SK-N-SH (cell line): ENCODE data around the gene DYRK3. TPM values are rescaled to one million over a fixed set of nuclear protein-coding genes. Genes with fewer than 3 reads are reported as not detected.

Experiments
- CTCF ChIA-PET: fragments of 300-600, 350-600 bp; formaldehyde crosslinking; extraction: SDS; loops from one replicate; lab custom pipeline; 2021; lab: Yijun Ruan, JAX
- POLR2A ChIA-PET: fragments of 350-600 bp; sonication (Branson Sonifier 250); formaldehyde crosslinking; extraction: SDS; loops from one replicate; lab custom pipeline; 2020; ENCODE audit warnings: antibody characterized with exemption, inconsistent platforms; lab: Yijun Ruan, JAX
- DNase-seq: peaks from one replicate; pipeline ENCODE4 v3.0.0; 2012
- H2AFZ ChIP-seq: fragments of 200-600 bp; sonication (generic); 2 replicates; pipeline ENCODE4 v1.8.1; 2016; ENCODE audit warnings: antibody characterized with exemption, mild to moderate bottlenecking, low read depth
- H3F3A ChIP-seq: fragments of 200-600 bp; sonication (generic); replicated peaks from 2 replicates; pipeline ENCODE3; 2016; ENCODE audit warnings: antibody characterized with exemption, mild to moderate bottlenecking; ENCODE audit not compliant: insufficient read depth
- H3K27ac ChIP-seq, 2 experiments: fragments of 200-500 bp in 1 of 2; fragments of 200-600 bp in 1 of 2; sonication (Bioruptor generic) in 1 of 2; sonication (generic), shearing (Covaris generic) in 1 of 2; 2 replicates each; pipeline versions ENCODE4 v1.5.1 to v1.6.1; 2014 to 2016; ENCODE audit warnings: low read depth in 2 of 2, inconsistent platforms in 1 of 2, low read length in 1 of 2, mild to moderate bottlenecking in 1 of 2, mixed read lengths in 1 of 2
- H3K27me3 ChIP-seq: fragments of 200-600 bp; sonication (generic), shearing (Covaris generic); 2 replicates; pipeline ENCODE4 v1.6.1; 2016; ENCODE audit warnings: mixed run types; ENCODE audit not compliant: insufficient read depth
- H3K36me3 ChIP-seq, 2 experiments: fragments of 200-500 bp in 1 of 2; fragments of 200-600 bp in 1 of 2; sonication (Bioruptor generic) in 1 of 2; sonication (generic) in 1 of 2; replicated peaks in 1 of 2; 2 replicates each; pipeline versions ENCODE3 to v1.5.1; 2014 to 2016; ENCODE audit warnings: low read length in 1 of 2, mild to moderate bottlenecking in 1 of 2; ENCODE audit not compliant: insufficient read depth in 2 of 2, control insufficient read depth in 1 of 2
- H3K4me1 ChIP-seq, 2 experiments: fragments of 200-500 bp in 1 of 2; fragments of 200-600 bp in 1 of 2; sonication (Bioruptor generic) in 1 of 2; sonication (generic), shearing (Covaris generic) in 1 of 2; 2 replicates each; pipeline versions ENCODE4 v1.5.1 to v1.6.1; 2014 to 2016; ENCODE audit warnings: low read depth in 1 of 2, low read length in 1 of 2, mixed run types in 1 of 2; ENCODE audit not compliant: insufficient read depth in 2 of 2, control insufficient read depth in 1 of 2
- H3K4me2 ChIP-seq: fragments of 200-600 bp; sonication (generic), shearing (Covaris generic); 2 replicates; pipeline ENCODE4 v1.6.1; 2017; ENCODE audit warnings: mixed run types
- H3K4me3 ChIP-seq, 2 experiments: fragments of 200-500 bp in 1 of 2; fragments of 200-600 bp in 1 of 2; sonication (Bioruptor generic) in 1 of 2; sonication (generic), shearing (Covaris generic) in 1 of 2; 2 replicates each; pipeline versions ENCODE4 v1.5.1 to v1.8.1; 2014 to 2016; ENCODE audit warnings: low read depth in 2 of 2, inconsistent platforms in 1 of 2, low read length in 1 of 2, mild to moderate bottlenecking in 1 of 2, mixed read lengths in 1 of 2, moderate library complexity in 1 of 2
- H3K79me2 ChIP-seq: fragments of 200-600 bp; sonication (generic); 2 replicates; pipeline ENCODE4 v1.8.1; 2017; ENCODE audit warnings: mild to moderate bottlenecking; ENCODE audit not compliant: insufficient read depth
- H3K9ac ChIP-seq: fragments of 200-600 bp; sonication (generic); 2 replicates; pipeline ENCODE4 v1.6.1; 2017; ENCODE audit warnings: mixed run types
- H3K9me2 ChIP-seq: fragments of 200-600 bp; sonication (generic); 2 replicates; pipeline ENCODE4 v1.6.1; 2017; ENCODE audit warnings: mixed run types
- H3K9me3 ChIP-seq: fragments of 200-600 bp; sonication (generic); 2 replicates; pipeline ENCODE4 v1.6.1; 2017; ENCODE audit warnings: mixed run types, mild to moderate bottlenecking, moderate library complexity
- H4K20me1 ChIP-seq: fragments of 200-600 bp; sonication (generic); 2 replicates; pipeline ENCODE4 v1.6.1; 2017; ENCODE audit warnings: mild to moderate bottlenecking, mixed run types; ENCODE audit not compliant: insufficient read depth
- GABPA ChIP-seq: IDR thresholded peaks from 2 replicates; pipeline ENCODE4 v1.4.0; 2012; ENCODE audit warnings: low read depth, mild to moderate bottlenecking
- JUND ChIP-seq: IDR thresholded peaks from 2 replicates; pipeline ENCODE4 v1.4.0; 2012
- MEF2A ChIP-seq: IDR thresholded peaks from 2 replicates; pipeline ENCODE4 v1.4.0; 2012; ENCODE audit warnings: low read depth, borderline replicate concordance
- NFIC ChIP-seq: IDR thresholded peaks from 2 replicates; pipeline ENCODE4 v1.4.0; 2012; ENCODE audit warnings: borderline replicate concordance
- POLR2AphosphoS5 ChIP-seq: IDR thresholded peaks from 2 replicates; pipeline ENCODE4 v1.6.1; 2012; ENCODE audit warnings: low read depth, low read length
- RAD21 ChIP-seq: IDR thresholded peaks from 2 replicates; pipeline ENCODE4 v1.6.1; 2012; ENCODE audit warnings: mild to moderate bottlenecking, low read length
- RFX5 ChIP-seq: IDR thresholded peaks from 2 replicates; pipeline ENCODE4 v1.6.1; 2012; ENCODE audit warnings: mild to moderate bottlenecking, improper control_type of control experiment, low read length
- RXRA ChIP-seq: IDR thresholded peaks from 2 replicates; pipeline ENCODE4 v1.4.0; 2012; ENCODE audit warnings: low read depth, mild to moderate bottlenecking, borderline replicate concordance
- SIN3A ChIP-seq: IDR thresholded peaks from 2 replicates; pipeline ENCODE4 v1.6.1; 2012; ENCODE audit warnings: low read depth, mild to moderate bottlenecking, low read length, moderate library complexity, borderline replicate concordance
- SMC3 ChIP-seq: IDR thresholded peaks from 2 replicates; pipeline ENCODE4 v1.6.1; 2012; ENCODE audit warnings: low read depth, low read length, improper control_type of control experiment
- TAF1 ChIP-seq: IDR thresholded peaks from 2 replicates; pipeline ENCODE4 v1.6.1; 2012; ENCODE audit warnings: low read depth, mild to moderate bottlenecking, low read length, moderate library complexity, borderline replicate concordance
- USF1 ChIP-seq: IDR thresholded peaks from 2 replicates; pipeline ENCODE4 v1.4.0; 2012; ENCODE audit warnings: low read depth, borderline replicate concordance
- WGBS: methylation state at CpG from one replicate; pipeline ENCODE4 v1.1.6; 2017; ENCODE audit warnings: low lambda C conversion rate; 5-methylcytosine and 5-hydroxymethylcytosine counted together
- polyA plus RNA-seq, 3 experiments: library from polyadenylated mRNA; depleted of rRNA; stranded (reverse); fragments of >200 nt; gene quantifications; 2 replicates each; pipeline ENCODE4 v1.2.3, GENCODE V29; 2012
- TF ChIP-seq, protein P1 (sequence below): IDR thresholded peaks from 2 replicates; pipeline ENCODE4 v1.4.0; 2012; ENCODE audit warnings: low read depth, borderline replicate concordance
- TF ChIP-seq, protein P2 (sequence below): fragments of 150-350 bp; IDR thresholded peaks from 2 replicates; pipeline ENCODE4 v1.6.1; 2016; ENCODE audit warnings: mild to moderate bottlenecking, low read depth, low read length
- TF ChIP-seq, protein P3 (sequence below): fragments of 200-600 bp; sonication (generic); IDR thresholded peaks from 2 replicates; pipeline ENCODE4 v1.6.1; 2017; ENCODE audit warnings: antibody characterized with exemption, mild to moderate bottlenecking, moderate library complexity

The DYRK3 gene
- polyA plus RNA-seq, 1 of the 3 experiments (the other 2 are of a cell fraction): 3.6 TPM

- no peaks in the 10 kb centered on the region for H3K9me3 ChIP-seq
- peaks cover 6% of the 10 kb centered on the region for H3F3A ChIP-seq
- H3K27ac ChIP-seq: no peak overlapping the region
- H3K4me1 ChIP-seq: peaks cover 0 to 11% of the 10 kb centered on the region in 2 experiments; a peak in 1 of 4 replicates
- POLR2A ChIA-PET: no interaction called here
- H3K9ac ChIP-seq: no peak overlapping the region
- H3K27me3 ChIP-seq: no peaks in the 10 kb centered on the region; the same call in 1 of the 2 replicates
- CTCF ChIA-PET: interaction anchor here (1.0 to 17.9 kb wide), 4 partner anchors 9 to 47 kb away, joined by 4 to 450 read pairs (median 18); partner anchors contain the start of genes DYRK3 and EIF2D
- no peak overlapping the region for H3K4me2 ChIP-seq
- H3K79me2 ChIP-seq: no peaks in the 10 kb centered on the region
- no peak overlapping the region for H3K4me3 ChIP-seq
- no peaks in the 10 kb centered on the region for H3K9me2 ChIP-seq
- no peak overlapping the region for H2AFZ ChIP-seq
- H3K36me3 ChIP-seq: no peaks in the 10 kb centered on the region
- DNase-seq: no peak
- TF ChIP-seq JUND (no peak), POLR2AphosphoS5 (no peak), MEF2A (no peak), TAF1 (no peak), RXRA (no peak), RAD21 (no peak), SIN3A (no peak), USF1 (no peak), GABPA (no peak), RFX5 (no peak), NFIC (no peak), SMC3 (no peak)
- TF ChIP-seq, protein P1, sequence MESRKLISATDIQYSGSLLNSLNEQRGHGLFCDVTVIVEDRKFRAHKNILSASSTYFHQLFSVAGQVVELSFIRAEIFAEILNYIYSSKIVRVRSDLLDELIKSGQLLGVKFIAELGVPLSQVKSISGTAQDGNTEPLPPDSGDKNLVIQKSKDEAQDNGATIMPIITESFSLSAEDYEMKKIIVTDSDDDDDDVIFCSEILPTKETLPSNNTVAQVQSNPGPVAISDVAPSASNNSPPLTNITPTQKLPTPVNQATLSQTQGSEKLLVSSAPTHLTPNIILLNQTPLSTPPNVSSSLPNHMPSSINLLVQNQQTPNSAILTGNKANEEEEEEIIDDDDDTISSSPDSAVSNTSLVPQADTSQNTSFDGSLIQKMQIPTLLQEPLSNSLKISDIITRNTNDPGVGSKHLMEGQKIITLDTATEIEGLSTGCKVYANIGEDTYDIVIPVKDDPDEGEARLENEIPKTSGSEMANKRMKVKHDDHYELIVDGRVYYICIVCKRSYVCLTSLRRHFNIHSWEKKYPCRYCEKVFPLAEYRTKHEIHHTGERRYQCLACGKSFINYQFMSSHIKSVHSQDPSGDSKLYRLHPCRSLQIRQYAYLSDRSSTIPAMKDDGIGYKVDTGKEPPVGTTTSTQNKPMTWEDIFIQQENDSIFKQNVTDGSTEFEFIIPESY: no peak
- TF ChIP-seq, protein P2, sequence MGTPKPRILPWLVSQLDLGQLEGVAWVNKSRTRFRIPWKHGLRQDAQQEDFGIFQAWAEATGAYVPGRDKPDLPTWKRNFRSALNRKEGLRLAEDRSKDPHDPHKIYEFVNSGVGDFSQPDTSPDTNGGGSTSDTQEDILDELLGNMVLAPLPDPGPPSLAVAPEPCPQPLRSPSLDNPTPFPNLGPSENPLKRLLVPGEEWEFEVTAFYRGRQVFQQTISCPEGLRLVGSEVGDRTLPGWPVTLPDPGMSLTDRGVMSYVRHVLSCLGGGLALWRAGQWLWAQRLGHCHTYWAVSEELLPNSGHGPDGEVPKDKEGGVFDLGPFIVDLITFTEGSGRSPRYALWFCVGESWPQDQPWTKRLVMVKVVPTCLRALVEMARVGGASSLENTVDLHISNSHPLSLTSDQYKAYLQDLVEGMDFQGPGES: no peak
- TF ChIP-seq, protein P3, sequence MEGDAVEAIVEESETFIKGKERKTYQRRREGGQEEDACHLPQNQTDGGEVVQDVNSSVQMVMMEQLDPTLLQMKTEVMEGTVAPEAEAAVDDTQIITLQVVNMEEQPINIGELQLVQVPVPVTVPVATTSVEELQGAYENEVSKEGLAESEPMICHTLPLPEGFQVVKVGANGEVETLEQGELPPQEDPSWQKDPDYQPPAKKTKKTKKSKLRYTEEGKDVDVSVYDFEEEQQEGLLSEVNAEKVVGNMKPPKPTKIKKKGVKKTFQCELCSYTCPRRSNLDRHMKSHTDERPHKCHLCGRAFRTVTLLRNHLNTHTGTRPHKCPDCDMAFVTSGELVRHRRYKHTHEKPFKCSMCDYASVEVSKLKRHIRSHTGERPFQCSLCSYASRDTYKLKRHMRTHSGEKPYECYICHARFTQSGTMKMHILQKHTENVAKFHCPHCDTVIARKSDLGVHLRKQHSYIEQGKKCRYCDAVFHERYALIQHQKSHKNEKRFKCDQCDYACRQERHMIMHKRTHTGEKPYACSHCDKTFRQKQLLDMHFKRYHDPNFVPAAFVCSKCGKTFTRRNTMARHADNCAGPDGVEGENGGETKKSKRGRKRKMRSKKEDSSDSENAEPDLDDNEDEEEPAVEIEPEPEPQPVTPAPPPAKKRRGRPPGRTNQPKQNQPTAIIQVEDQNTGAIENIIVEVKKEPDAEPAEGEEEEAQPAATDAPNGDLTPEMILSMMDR: no peak
- 85% methylated on average over 3 of the region's 3 CpGs for WGBS
- no peaks in the 10 kb centered on the region for H4K20me1 ChIP-seq
Measured at GRCh38 chr1:206656936-206657335, 21.6 kb downstream of the DYRK3 start.
